ENCODE data around the gene SF3B2.

GRCh38 chr11:66004186-66004585 is 48.0 kb upstream of the SF3B2 start:
- no peak for TF ChIP-seq POLR2AphosphoS5 (IDR thresholded peaks at IDR 0.05; ENCODE audit: low read depth, low read length)
- no peak for TF ChIP-seq EZH2 (IDR thresholded peaks at IDR 0.05)
- TF ChIP-seq, protein P1, sequence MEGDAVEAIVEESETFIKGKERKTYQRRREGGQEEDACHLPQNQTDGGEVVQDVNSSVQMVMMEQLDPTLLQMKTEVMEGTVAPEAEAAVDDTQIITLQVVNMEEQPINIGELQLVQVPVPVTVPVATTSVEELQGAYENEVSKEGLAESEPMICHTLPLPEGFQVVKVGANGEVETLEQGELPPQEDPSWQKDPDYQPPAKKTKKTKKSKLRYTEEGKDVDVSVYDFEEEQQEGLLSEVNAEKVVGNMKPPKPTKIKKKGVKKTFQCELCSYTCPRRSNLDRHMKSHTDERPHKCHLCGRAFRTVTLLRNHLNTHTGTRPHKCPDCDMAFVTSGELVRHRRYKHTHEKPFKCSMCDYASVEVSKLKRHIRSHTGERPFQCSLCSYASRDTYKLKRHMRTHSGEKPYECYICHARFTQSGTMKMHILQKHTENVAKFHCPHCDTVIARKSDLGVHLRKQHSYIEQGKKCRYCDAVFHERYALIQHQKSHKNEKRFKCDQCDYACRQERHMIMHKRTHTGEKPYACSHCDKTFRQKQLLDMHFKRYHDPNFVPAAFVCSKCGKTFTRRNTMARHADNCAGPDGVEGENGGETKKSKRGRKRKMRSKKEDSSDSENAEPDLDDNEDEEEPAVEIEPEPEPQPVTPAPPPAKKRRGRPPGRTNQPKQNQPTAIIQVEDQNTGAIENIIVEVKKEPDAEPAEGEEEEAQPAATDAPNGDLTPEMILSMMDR (IDR thresholded peaks at IDR 0.05 in 2 of 3, conservative IDR thresholded peaks at IDR 0.05 in 1 of 3; ENCODE audit: borderline replicate concordance in 1 of 3, insufficient read depth in 1 of 3, low read depth in 2 of 3, low read length in 2 of 3), result no peak
- no peak for TF ChIP-seq POLR2A (IDR thresholded peaks at IDR 0.05; ENCODE audit: borderline replicate concordance, extremely low read depth, insufficient read depth, insufficient read length)
- TF ChIP-seq ATF3 (IDR thresholded peaks at IDR 0.05), result no peak
- TF ChIP-seq ZFX (IDR thresholded peaks at IDR 0.05), result no peak
- no peak for TF ChIP-seq FOSL1 (IDR thresholded peaks at IDR 0.05; ENCODE audit: low read depth)
- TF ChIP-seq, protein P2, sequence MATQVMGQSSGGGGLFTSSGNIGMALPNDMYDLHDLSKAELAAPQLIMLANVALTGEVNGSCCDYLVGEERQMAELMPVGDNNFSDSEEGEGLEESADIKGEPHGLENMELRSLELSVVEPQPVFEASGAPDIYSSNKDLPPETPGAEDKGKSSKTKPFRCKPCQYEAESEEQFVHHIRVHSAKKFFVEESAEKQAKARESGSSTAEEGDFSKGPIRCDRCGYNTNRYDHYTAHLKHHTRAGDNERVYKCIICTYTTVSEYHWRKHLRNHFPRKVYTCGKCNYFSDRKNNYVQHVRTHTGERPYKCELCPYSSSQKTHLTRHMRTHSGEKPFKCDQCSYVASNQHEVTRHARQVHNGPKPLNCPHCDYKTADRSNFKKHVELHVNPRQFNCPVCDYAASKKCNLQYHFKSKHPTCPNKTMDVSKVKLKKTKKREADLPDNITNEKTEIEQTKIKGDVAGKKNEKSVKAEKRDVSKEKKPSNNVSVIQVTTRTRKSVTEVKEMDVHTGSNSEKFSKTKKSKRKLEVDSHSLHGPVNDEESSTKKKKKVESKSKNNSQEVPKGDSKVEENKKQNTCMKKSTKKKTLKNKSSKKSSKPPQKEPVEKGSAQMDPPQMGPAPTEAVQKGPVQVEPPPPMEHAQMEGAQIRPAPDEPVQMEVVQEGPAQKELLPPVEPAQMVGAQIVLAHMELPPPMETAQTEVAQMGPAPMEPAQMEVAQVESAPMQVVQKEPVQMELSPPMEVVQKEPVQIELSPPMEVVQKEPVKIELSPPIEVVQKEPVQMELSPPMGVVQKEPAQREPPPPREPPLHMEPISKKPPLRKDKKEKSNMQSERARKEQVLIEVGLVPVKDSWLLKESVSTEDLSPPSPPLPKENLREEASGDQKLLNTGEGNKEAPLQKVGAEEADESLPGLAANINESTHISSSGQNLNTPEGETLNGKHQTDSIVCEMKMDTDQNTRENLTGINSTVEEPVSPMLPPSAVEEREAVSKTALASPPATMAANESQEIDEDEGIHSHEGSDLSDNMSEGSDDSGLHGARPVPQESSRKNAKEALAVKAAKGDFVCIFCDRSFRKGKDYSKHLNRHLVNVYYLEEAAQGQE (IDR thresholded peaks at IDR 0.05; ENCODE audit: low read depth), result no peak
- no peak for TF ChIP-seq CEBPB (IDR thresholded peaks at IDR 0.05; ENCODE audit: low read depth)
- no peak for TF ChIP-seq ZNF274 (IDR thresholded peaks at IDR 0.05; ENCODE audit: low read depth, low read length)
